Measurements from ENCODE around the gene COL5A2.

DNA sequence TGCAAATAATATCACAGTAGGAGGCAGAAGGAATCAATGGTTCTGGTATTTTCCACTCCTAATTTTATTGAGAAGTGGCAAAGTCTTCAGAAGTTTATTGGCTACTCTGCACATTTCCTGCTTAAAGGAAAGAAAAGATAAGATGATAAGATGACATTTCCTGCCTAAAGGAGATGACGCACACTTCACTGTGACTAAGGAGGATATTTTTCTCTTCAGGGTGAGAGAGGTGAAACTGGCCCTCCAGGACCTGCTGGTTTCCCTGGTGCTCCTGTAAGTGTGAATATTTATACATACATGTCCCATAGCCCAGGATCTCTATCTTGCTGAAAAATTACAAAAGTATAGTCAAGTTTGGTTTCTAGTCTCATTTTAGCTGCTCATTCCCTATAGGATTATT is 177.5 kb downstream of the COL5A2 start:
- TF ChIP-seq CTCF (IDR thresholded peaks at IDR 0.05) (no peak), POLR2AphosphoS5 (IDR thresholded peaks at IDR 0.05) (no peak), EP300 (IDR thresholded peaks at IDR 0.05) (no peak), POLR2A (IDR thresholded peaks at IDR 0.05) (no peak)

Measured in stomach (tissue), 4 donors.